Right ventricle myocardium inferior (tissue), 1 donor: Measurements from ENCODE around the gene CD44. TPM values are rescaled to one million over a fixed set of nuclear protein-coding genes. Genes with fewer than 3 reads are reported as not detected.

ENCODE experiments used
- ATAC-seq: fragments of 200-7000 bp; cut with Tn5 transposase; one replicate; pipeline ENCODE4 v1.9.1; 2020; ENCODE audit warnings: mild to moderate bottlenecking, moderate library complexity
- DNase-seq: peaks from one replicate; pipeline ENCODE4 v3.0.0; 2021; ENCODE audit errors: missing footprints
- intact Hi-C: fragments of 100-400 bp; cut with DNase I; formaldehyde crosslinking; loops from one replicate; pipeline ENCODE4 v1.11.0; 2022
- total RNA-seq: library from RNA; stranded (reverse); fragmentation: NEBNext Ultra II Directional; extraction: Animal tissue kit (Norgen Biotek cat#: 25700); gene quantifications from one replicate; pipeline ENCODE4 v1.2.1, GENCODE V29; 2021
- donor health status: DM: no; HTN: yes; CAD: no; lungs with severe emphysema.

Gene CD44
- total RNA-seq, 1 donor from 2014 or later, result 19.9 TPM

- ATAC-seq, result no peak
- DNase-seq, result no peak
- intact Hi-C loops, result no loop called here
Observed at GRCh38 chr11:35109041-35109440, 29.9 kb upstream of the CD44 start.

DNA sequence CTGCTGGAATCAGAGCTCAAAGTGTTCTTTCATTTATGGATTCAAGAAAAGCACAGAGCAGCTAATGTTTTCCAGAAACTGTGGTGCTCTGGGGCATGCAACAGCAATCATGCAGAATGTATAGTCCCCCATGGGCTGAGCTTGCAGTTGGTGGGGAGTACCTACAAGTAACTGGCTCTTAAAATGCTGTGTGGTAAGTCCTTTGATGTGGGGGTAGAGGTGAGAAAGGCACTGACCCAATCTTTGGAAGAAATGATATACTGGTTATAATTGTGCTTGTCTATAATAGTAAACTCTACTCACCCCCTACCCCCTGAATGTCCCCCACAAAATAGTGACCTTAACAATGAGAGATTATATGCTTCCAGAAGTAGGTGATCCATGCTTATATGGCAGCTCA, 29.1 kb upstream of the CD44 start:
- intact Hi-C loops, result no loop called here
- no peak for ATAC-seq
- DNase-seq, result no peak

DNA sequence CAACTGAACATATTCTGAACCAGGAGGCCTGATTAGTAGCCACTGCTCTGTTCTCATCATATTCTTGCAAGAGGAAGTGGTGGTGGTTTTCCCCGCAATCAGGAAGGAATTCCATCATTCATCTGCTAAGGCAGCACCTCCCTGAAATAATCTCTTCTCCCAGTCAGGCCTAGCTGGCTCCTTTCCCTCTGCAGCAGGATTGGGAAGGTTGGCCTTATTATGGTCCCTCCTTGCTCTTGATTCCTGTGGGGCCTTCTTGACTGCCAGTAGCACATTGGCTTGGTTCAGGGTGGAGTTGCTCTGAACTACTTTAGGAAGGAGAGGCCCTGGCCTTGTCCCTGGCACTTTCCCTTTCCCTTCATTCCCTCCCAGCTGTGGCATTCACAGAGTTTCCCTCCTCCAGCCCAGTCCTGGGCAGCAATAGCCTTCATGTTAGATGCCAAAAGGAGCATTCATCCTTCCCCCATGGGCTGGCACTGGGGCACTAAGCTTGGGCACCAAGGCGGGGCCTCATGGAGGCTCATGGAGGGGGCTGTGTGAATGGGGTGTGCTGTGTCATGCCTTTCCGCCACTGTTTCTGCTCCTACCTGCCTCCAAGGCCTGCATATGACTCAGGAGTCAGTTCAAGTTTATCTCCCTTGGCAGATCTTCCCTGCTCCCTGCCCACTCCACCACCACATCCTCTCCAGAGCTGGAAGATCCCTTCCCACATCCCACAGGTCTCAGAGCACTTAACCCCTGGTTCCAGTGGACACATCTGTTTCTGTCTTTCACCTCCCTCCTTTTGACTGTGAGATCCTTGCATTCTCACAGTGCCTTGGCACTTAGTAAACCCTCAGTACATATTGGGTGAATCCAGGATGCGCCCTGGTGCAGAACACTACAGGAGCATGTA, 27.6 kb upstream of the CD44 start:
- intact Hi-C loops, result no loop called here
- ATAC-seq, result peak; percentile 64
- DNase-seq, result no peak

GRCh38 chr11:35112056-35112845, 26.7 kb upstream of the CD44 start:
- intact Hi-C loops, result no loop called here
- no peak for DNase-seq
- no peak for ATAC-seq

GRCh38 chr11:35112846-35113105, 26.2 kb upstream of the CD44 start:
- ATAC-seq, result no peak
- intact Hi-C loops, result no loop called here
- DNase-seq, result no peak

GRCh38 chr11:35114906-35115687, 23.9 kb upstream of the CD44 start:
- DNase-seq (no peak), ATAC-seq (no peak)
- intact Hi-C loops, result no loop called here

DNA sequence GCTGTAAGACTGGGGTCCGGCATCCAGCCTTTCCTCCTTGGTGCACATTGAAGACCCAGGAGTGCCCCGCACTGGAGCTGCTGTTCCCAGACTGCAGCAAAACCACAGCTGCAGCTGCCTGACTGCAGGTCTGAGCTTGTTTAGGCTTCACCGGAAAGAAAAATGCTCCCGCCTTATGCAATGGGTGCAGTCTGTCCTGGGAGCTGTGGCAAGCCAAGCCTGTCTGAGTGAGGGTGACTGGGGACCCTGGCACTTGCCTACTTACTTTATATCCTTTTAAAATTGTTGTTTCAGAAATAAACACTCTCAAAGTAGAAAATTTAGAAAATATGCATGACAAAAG, 23.3 kb upstream of the CD44 start:
- DNase-seq (no peak), ATAC-seq (no peak)
- intact Hi-C loops, result no loop called here

DNA sequence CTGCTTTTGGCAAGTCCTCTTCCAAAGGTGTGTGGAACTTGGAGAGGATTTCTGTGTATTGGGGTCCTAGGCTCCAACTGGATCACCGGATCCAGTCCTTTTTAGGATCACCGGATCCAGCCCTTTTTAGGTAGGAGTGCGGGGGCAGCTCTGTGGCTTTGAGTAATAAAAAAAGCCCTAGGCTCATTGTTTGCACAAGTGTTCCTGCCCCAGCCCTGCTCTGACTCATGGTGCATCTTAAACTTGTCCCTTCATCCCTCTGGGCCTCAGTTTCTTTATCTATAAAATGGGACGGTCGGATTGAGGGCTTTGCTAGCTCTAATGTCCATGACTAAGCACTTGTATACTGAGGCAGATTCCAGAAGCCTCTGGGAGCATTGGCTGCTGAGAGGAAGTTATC, 22.7 kb upstream of the CD44 start:
- intact Hi-C loops, result no loop called here
- DNase-seq, result no peak
- ATAC-seq, result peak; percentile 3

DNA sequence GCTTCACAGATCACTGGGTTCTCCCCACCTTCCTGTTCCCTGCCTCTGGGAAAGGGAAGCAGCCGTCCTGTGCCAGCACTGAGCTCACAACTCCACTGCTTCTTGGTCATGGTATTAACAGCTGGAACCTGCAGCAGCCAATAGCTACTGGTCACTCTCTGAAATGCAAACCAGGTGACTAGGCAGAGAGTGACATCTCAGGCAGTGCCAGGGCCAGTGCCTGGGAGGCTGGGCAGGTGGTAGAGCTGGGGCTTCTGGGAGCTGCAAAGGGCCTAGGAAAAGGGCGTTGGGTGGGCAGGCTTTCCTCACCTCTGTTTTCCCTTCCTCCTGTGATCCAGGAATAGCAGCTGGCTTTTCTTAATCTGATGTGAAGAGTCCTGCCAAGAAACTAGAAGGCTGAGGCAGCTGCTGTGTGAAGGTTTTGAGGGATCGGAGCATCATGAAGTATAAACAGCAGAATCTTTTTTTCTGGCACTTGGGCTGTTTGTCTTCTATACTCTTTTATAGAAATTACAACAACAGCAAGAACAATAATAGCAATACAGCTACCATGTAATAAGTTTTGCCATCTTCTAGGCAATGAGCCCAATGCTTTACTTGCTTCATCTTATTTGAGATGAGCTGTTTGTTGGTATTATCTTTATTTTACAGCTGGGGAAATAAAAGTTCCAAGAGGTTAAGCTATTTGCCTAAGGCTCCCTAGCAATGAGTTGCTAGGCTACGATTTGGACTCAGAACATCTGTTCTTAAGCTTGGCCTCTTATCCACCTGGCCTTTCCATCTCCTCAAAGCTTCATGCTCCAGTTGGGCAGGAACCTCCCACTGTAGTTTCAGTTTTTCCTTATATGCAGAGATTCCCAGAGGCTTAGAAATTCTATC, 22.0 kb upstream of the CD44 start:
- peak; percentile 69 for ATAC-seq
- DNase-seq, result no peak

DNA sequence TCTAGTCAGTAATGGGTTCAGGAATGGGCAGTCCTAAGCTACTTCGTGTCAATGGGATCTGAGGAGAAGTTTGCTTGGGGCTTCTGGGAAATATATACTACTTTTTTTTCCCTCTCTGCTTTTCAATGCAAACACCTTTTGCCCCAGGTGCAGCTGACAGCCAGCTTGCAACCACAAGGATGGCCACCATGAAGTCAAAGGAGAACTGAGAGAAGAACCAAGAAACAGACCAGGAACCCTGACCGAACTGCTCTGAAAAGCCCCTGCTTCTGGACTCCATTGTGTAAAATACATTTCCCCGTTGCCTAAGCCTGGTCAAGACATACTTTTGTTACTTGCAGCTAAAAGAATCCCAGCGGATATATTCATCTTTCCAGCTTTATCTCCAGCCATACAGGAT, 20.1 kb upstream of the CD44 start:
- intact Hi-C loops, result no loop called here

More for the DNA sequence above, 22.0 kb upstream of the CD44 start:
- intact Hi-C loops, result no loop called here

DNA sequence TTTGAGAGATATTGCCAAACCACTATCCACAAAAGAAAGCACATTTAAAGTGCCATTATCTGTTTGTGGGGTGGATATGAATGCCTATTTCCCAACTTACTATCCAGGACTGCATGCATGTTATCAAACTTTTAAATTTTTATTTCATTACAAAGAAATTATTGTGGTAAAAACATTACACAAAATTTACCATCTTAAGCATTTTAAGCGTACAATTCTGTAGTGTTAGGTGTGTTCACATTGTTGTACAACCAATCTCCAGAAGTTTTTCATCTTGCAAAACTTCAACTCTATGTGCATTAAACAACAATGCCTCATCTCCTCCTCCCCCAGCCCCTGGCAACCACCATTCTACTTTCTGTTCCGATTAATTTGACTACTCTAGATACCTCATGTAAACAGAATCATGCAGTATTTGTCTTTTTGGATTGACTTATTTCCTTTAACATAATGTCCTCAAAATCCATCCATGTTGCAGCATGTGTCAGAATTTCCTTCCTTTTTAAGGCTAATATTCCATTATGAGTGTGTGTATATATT, 17.6 kb upstream of the CD44 start:
- DNase-seq (no peak), ATAC-seq (no peak)
- intact Hi-C loops, result no loop called here

More for the DNA sequence above, 20.1 kb upstream of the CD44 start:
- DNase-seq, result no peak
- no peak for ATAC-seq

GRCh38 chr11:35122308-35122707, 16.7 kb upstream of the CD44 start:
- ATAC-seq (no peak), DNase-seq (no peak)
- intact Hi-C loops, result no loop called here

- intact Hi-C loops, result no loop called here
- no peak for ATAC-seq
- DNase-seq, result no peak
Observed at GRCh38 chr11:35126000-35126878, 12.7 kb upstream of the CD44 start.

GRCh38 chr11:35126879-35127581, 11.9 kb upstream of the CD44 start:
- intact Hi-C loops, result no loop called here
- no peak for DNase-seq

GRCh38 chr11:35127619-35128018, 11.4 kb upstream of the CD44 start:
- DNase-seq, result no peak
- intact Hi-C loops, result no loop called here
- ATAC-seq, result no peak

More at GRCh38 chr11:35126879-35127581, 11.9 kb upstream of the CD44 start:
- ATAC-seq, result no peak

GRCh38 chr11:35131094-35131493, 7.9 kb upstream of the CD44 start:
- no peak for DNase-seq
- ATAC-seq, result no peak
- intact Hi-C loops, result no loop called here

- ATAC-seq (no peak), DNase-seq (no peak)
- intact Hi-C loops, result no loop called here
Observed at GRCh38 chr11:35131886-35132285, 7.1 kb upstream of the CD44 start.
